Activated CD8-positive, alpha-beta memory T cell treated with anti-CD3 and anti-CD28 coated beads, Interleukin-2, amount 50 U/mL, for 1 hour (primary cell): ENCODE results near the gene ZNF791.
"Not testable (repeated sequence)": the region's sequence is repeated elsewhere in the genome, so short reads cannot be mapped to it uniquely, and the experiment has no call there.

ENCODE experiments used
- DNase-seq: peaks from one replicate; pipeline ENCODE4 v3.0.0-alpha.2; 2020; ENCODE audit errors: extremely low read depth

Gene ZNF791

DNA sequence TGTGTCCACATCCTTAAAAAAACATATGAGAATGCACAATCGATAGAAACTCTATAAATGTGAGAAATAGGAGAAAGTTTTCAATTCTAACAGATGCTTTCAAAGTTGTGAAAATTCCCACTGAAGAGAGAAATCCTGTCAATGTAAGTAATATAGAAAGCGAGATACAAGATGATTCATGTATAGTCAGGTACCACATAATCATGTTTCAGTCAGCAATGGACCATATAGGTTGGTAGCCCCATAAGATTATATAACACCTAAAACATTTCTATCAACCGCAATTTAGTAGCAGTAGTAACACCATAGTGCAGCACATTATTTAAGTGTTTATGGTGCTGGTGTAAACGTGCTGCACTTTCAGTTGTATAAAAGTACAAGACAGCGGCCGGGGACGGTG is 18.5 kb downstream of the ZNF791 start:
- DNase-seq: no peak

DNA sequence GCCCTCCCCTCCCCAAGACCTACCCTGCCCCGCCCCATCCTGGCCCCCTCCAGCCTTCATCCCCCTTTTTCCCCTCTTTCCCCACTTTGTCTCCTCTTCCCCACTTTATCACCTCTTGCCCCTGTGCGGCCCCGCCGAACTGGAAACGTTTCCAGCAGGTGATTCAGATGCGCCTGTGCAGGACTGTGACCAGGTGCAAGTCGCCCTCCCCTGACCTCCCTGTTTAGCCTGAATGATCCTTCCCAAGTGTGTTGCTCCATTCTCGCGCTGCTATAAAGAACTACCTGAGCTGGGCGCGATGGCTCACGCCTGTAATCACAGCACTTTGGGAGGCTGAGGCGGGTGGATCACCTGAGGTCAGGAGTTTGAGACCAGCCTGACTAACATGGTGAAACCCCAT is 25.9 kb downstream of the ZNF791 start:
- DNase-seq: no peak

DNA sequence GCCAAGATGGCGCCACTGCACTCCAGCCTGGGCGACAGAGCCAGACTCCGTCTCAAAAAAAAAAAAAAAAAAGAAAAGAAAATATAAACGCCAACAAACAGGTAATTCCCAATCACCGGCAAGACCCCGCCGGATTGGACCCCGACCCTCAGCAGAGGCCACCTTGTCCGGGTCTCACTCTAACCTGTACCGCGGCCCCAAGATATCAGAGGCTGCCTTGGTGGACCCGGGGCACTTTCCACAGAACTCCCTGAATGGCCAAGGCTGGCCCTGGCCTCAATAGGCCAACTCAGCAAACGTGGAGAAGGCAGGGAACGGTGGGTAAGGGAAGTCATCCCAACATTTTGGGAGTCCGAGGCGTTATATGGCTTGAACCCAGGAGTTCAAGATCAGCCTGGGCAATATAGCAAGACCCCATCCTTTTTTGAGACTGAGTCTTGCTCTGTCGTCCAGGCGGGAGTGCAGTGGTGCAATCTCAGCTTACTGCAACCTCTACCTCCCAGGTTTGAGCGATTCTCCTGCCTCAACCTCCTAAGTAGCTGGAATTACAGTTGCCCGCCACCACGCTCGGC is 28.0 kb downstream of the ZNF791 start:
- no peak for DNase-seq

DNA sequence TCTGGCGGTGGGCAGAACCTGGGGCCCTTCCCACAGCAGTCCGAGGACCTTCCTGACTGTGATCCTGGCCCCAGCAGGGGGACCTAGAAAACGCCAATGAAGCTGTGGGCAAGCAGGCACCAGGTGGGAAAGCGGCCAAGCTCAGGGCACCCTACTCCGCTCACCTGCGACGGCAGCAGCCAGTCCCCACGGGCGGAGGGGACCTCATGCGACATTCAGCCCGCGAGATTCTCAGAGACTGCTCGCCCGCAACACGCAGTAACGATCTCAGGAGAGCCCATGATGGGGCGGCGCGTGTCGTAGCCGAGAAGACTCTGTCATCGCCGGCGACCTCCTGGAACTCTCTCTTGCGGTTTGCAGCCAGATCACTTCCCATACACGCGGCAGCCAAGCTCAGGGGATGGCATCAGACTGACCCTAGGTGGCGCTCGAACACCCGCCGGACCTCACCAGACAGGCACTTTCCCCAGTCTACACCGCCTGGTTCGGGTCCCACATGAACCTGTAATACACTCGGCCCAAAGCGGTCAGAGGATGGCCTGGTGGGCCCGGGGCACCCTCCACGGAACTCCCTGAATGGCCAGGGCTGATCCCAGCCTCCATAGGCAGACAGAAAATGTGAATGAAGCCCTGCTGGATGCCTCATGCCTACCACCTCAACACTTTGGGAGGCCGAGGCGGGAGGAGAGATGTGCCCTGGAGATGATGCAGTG is 29.3 kb downstream of the ZNF791 start:
- DNase-seq: peak; percentile 77

DNA sequence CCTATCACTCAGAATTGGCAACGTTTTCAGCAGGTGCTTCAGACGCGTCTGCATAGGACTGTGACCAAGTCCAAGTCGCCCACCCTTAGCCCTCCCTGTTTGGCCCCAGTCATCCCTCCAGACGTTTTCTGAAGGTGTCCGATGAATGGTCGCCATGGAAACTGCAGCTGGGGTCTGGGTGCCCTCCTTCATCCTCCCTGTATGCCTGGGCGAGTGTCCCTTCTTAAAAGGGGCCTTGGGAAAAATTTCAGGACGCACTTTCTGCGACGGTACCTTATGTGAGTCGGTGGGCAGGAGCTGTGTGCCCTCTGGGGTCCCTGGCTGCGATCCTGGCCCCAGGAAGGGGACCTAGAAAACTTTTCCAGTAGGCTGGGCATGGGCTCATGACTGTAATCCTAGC is 30.7 kb downstream of the ZNF791 start:
- no peak for DNase-seq

DNA sequence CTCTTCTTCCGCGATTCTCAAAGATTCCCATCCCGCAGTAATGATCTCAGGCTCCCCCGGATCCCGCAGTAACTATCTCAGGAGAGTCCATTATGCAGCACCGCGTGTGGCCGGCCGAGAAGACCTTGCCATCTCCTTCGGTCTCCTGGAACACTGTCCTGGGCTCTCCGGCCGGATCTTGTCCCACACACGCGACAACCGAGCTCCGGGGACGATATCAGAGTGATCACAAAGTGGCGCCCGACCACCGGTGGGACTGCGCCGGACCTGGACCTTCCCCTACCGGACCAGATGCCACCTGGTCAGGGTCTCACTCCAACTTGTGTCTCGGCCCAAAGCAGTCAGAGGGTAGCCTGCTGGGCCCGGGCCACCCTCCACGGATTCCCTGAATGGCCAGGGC is 31.8 kb downstream of the ZNF791 start:
- no peak for DNase-seq

DNA sequence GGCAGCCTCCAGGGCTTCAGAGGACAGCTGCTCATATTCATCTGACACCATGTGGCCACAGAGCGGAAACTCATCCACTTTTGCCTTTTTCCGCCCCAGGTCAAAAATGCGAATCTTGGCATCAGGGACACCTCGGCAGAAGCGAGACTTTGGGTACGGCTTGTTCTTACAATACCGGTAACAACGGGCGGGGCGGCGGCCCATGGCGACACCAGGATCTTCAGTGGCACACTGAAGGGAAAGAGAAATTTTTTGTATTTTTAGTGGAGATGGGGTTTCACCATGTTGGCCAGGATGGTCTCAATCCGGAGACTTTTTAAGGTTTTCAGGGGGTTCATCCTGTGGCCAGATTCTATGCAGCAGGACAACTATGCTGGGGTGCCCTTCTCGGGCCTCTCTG is 33.0 kb downstream of the ZNF791 start:
- not testable (repeated sequence) for DNase-seq

DNA sequence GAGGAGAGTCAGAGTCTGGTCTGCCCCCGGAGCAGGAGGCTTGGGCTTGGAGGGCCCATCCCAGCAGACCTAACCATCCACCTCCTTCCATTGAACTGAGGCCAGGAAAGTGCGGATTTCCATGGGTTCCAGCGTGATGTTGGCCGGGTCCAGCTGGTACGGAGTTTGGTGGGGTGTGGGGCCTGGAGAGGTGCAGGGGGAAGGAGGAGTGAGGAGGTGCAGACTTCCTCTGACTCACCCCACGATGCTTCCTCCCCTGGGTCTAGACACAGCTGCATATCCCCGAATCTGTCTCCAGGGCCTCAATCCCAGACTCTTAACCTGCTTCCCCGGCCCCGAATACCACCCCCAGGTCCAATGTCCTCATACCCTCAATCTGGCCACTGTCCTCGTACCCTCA is 35.8 kb downstream of the ZNF791 start:
- no peak for DNase-seq

DNA sequence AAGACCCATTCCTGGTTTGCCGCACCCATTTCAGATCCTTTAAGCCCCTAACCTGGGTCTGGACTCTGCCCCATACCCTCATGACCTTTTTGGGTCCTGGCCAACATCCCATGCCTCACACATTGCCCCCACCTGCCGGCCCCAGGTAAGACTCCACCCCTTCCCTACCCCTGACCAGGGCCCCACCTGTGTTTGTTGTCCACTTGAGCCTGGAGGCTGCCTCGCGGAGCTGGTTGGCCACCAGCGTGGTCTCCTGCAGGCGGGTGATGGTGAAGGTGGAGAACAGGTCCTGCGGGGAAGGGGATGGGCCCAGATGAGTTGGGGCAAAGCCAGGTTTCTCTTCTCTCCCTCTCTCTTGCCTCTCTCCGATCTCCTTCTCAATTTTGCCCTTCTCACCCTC is 36.3 kb downstream of the ZNF791 start:
- no peak for DNase-seq

DNA sequence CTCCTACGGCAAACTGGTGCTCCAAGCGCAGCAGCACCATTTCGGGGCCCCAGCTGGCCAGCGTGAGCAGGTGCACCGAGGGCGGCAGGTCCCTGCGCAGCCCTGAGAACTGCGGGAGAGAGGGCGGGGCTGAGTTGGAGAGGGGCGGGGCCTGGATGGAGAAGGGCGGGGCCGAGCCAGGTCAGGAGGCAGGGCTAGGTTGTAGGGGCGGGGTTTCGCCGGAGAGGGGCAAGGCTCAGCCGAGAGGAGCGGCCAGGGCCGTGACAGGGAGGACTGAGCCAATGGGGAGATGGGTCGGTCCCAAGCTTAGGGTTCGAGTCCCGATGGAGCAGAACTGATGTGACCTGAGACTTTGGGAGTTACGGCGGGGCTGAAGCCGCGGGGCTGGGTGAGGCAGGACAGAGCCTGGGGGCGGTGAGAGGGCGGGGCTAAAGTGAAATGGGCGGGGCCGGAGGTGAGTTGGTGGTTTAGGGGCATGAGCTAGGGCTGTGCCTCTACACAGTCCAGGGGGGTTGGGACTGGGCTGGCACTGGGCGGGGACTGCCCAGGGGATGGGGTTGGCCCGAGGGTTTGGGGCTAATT is 36.9 kb downstream of the ZNF791 start:
- DNase-seq: no peak

DNA sequence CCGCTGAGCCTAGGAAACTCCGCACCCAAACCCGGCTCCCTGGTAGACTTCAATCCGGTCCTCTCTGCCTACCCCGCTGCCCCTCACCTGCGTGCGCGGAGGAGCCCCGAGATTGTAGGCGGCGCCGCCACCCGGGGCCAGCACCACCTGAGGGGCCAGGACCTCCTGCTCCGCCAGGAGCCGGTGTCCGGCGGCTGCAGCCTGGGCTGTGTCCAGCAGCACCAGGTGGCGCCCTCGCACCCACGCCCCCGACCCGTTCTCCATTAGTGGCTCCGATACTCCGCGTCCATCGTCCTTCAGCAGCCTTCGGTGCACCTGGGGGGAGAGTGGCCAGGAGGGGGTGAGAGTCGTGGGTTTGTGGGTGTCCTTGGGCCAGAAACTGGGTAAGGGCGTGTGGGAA is 37.4 kb downstream of the ZNF791 start:
- no peak for DNase-seq

DNA sequence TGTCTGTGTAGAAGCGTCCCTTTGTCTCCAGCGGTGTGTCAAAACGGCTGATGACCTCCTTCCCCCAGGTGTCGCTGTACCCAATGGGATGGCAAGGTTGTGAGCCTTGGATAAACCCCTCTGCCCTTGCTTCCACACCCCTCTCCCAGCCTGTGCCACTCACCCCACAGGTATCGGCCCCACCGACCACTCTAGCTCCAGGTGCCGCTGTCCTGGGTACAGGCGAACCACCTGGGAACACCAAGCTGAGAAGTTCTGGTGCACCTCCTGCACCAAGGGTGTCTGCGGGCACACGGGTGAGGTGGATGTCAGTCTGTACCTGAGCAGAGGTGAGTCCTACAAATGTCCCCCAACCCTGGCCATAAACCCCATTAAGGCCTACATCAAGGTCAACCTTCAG is 39.2 kb downstream of the ZNF791 start:
- no peak for DNase-seq

DNA sequence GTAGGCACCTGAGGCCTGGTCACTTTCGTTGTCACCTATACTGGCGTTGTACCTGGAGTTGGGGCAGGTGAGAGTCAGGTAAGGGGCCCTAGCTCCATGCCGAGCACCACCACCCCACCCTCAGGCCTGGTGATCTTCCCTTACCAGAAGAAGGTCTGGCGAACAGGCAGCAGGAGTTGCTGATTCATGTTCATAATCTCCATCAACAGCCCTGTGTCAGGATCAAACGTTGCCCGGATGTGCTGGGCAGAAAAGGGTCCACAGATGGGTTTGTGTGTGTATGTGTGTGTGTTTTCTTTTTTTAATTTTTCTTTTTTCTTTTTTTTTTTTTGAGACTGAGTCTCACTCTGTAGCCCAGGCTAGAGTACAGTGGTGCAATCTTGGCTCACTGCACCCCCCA is 41.5 kb downstream of the ZNF791 start:
- DNase-seq: no peak

DNA sequence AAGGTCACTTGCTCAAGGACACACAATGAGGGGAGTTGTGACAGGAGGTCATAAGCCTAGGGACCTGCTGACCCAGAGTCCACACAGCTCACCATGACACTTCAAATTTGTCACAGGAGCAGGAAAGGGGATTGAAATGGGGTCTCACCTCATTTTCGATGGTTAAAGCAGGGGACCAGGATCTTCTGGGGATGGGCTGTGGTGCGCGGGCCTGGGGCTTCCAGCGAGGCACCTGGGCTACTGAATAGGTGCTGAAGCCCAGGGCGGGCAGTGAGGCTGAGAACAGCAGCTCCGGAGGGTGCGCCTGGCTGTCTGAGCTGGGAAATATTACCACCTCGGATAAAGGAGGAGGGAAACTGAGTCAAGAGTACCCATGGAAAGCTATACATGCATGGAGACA is 44.8 kb downstream of the ZNF791 start:
- no peak for DNase-seq

DNA sequence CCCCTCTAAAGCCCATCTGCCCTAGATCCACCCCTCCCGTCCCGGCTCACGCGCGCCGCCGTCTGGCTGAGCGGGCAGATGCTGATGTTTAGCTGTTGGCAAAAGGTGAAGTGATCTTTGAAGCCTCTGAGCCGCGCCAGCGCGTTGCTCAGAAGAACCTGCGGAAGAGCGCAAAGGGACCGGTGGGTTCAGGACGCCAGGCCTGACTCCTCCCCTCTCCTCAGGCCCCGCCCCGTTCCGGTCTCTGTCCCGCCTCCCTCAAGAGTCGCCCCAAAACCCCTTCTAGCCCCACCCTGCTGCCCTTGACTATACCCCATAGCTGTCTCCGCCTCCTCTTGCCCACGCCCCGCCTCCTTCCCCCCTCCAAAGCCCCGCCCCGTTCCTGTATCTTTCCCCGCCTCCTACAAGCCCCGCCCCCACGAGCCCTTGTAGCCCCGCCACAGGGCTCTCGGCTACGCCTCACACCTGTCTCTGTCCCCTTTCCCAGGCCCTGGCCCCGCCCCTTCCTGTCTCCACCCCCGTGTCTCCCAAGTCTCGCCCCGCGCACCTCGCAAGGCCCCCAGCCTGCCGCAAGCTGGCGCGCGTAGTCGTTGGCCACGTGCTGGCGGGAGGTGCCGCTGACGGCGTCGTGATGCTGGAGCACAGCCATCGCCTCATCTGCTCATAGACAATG is 46.3 kb downstream of the ZNF791 start:
- DNase-seq: no peak

DNA sequence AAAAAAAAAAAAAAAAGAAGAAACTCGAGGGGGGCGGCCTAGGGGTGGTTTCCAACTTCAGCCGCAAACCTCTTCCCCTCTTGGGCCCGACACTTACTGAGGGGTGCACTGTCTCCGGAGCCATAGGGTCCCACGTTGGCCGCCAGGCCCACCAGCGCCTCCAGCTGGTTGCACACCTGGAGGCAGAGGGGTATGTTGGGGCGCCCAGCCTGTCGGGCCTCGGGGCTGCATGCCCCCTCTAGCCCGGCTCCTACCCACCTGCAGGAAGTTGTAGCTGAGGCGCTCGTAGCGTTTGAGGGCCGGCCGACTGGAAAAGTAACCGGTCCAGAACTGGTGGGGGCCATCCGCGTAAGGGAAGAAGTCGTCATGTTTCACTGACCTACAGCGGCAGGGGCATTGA is 47.2 kb downstream of the ZNF791 start:
- no peak for DNase-seq

DNA sequence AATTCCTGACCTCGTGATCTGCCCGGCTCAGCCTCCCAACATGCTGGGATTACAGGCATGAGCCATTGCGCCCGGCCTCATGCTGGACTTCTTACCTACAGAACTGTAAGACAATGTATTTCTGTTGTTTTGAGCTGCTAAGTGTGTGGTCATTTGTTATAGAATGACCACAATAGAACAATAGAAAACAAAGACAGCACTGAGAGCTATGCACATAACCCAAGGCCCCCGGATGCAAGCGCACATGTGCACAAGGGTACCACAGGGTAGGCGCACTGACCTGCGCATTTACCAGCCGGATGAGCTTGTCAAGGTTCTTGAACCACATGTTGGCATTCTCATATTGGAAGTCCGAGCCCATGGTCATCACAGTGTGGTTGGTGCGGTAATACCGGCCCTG is 50.3 kb downstream of the ZNF791 start:
- no peak for DNase-seq

DNA sequence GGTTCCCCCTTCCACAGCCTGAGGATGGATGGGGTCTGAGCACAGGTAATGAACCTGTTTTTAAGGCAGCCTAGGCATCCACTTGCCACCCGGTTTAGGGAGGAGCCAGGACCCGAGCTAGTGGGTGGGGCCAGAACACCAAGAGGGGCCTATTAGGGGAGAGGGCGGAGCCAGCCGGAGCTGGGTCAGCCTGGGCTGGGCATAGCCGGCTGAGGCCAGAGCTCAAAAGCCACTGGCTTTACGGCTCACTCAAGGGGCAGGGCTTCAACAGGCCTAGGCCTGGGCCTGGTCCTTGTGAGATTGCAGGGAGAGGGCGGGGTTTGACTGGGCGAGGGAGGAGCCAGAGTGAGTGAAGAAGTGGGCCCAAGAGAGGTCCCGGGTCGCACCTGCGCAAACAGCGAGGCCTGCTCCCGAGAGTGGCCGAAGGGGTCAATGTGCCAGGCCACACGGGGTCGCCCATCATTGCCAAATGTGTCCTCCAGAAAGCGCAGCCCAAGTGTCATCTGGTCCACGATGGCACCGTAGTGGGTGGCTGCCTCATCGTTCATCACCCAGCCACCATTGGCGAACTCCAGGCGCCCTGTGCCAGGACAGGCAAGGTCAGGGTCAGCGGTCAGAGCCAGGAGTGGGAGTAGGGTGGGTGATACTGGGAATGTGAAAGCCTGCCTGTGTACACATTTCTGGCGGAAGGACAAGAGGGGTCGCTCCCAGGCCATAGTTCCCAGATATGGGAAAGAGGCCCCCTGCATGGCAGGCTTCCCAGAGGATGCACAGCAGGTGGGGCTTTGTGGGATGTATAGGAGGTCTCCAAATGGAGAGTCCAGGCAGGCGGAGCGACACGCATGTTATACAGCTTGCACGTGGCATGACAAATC is 53.9 kb downstream of the ZNF791 start:
- no peak for DNase-seq

DNA sequence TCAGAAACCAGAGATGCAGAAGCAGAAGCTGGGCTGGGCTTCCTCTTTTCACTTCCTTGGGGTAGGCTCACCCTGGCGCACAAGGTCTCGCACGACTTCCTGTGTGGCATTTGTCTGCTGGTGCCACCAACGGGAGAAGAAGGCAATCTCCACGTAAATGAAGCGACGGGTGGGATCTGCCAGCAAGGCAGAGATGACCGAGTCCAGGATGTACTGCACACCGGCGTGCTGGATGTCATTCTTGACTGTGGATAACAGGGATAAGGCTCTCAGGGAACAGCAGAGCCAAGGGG is 54.5 kb downstream of the ZNF791 start:
- DNase-seq: peak; percentile 24

DNA sequence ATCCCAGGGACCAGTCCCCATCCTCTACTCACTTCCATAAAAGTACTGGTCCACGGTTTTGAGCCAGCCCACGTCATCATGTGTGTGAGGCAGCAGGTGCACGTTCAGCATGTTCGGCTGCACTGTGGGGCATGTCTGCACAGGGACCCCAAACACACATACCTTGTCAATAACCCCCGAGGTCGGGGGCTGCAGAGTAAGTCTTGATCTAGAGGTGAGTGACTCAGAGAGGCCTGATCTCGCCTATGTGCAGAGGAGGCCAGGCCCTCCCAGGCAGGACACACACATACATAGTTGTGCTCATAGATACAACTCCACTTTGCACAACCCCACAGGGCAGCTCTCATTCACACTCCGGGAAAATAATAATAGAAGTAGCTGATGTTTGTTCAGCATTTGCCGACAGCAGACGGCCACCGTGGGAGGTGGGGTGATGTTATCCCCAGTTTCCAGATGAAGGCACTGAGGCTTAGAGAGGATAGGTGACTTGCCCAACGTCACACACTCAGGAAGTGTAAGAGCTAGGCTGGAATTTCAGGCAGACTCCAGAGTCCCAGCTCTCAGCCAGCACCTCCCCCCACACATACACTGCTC is 55.0 kb downstream of the ZNF791 start:
- DNase-seq: no peak

DNA sequence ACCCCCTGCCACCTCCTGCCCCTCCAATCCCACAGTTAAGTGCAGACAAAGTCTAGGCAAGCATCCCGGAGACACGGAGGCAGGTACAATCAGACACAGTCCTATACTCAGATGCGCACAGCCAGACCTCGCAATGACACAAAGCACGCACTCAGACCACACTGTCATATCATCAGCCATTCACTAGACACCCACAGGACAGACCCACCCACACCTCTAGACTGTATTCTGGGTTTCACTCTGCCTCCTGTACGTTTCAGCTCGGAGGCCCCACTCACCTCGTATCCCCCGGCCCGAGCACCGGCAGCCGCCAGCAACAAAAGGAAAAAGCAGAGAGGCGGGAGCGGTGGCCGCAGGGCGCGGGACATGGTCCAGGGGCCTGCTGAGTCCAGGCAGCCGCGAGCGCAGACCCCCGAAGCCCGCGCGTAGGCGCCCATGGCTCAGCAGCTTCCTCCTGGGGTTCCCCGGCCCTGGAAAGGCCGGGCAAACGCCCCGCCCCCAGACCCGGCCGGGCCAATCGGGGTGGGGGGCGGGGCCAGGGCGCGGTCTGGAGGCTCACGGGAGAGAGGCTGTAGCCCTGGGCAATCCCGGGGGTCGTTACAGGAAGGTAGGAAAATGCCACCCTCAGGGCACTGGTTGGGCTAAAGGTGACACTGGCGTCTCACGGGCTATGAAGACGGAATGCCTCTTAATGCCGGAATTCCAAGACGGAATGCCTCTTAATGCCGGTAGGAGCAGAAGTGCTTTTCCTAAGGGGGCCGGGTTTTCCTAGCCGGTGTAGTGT is 55.7 kb downstream of the ZNF791 start, which contains the start of the genes MAN2B1 and WDR83:
TSS of gene MAN2B1 (minus strand) at position 478 of the 784 bp plus-strand sequence. CDS start at position 437, 41 bp downstream.
TSS of gene WDR83 (plus strand) at position 543 of the 784 bp plus-strand sequence. CDS start 2,984 bp downstream, outside the sequence.
- peak; percentile 29 for DNase-seq
